OCI-LY1 (cell line): Measurements from ENCODE around the gene SPAG17.

ENCODE experiments used
- EZH2 ChIP-seq: fragments of 200-600 bp; sonication (generic), shearing (Covaris generic); IDR thresholded peaks from 2 replicates; pipeline ENCODE4 v1.8.0; 2017; ENCODE audit warnings: borderline replicate concordance, mixed run types, mild to moderate bottlenecking, antibody characterized with exemption, low read length, moderate library complexity, mixed read lengths
- TF ChIP-seq, protein P1 (sequence below): fragments of 200-600 bp; sonication (generic), shearing (Covaris generic); IDR thresholded peaks from 2 replicates; pipeline ENCODE4 v1.5.1; 2017; ENCODE audit warnings: mild to moderate bottlenecking, antibody characterized with exemption, low read length, moderate library complexity, mixed read lengths

- TF ChIP-seq, protein P1, sequence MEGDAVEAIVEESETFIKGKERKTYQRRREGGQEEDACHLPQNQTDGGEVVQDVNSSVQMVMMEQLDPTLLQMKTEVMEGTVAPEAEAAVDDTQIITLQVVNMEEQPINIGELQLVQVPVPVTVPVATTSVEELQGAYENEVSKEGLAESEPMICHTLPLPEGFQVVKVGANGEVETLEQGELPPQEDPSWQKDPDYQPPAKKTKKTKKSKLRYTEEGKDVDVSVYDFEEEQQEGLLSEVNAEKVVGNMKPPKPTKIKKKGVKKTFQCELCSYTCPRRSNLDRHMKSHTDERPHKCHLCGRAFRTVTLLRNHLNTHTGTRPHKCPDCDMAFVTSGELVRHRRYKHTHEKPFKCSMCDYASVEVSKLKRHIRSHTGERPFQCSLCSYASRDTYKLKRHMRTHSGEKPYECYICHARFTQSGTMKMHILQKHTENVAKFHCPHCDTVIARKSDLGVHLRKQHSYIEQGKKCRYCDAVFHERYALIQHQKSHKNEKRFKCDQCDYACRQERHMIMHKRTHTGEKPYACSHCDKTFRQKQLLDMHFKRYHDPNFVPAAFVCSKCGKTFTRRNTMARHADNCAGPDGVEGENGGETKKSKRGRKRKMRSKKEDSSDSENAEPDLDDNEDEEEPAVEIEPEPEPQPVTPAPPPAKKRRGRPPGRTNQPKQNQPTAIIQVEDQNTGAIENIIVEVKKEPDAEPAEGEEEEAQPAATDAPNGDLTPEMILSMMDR: no peak
- no peak for TF ChIP-seq EZH2
Observed at GRCh38 chr1:118039170-118039569, 145.9 kb downstream of the SPAG17 start.
